ENCODE data around the gene DCAF4L1. TPM values are rescaled to one million over a fixed set of nuclear protein-coding genes. Genes with fewer than 3 reads are reported as not detected.

DCAF4L1 gene
- total RNA-seq, 2 experiments from 2014 or later: 0.31 to 0.41 TPM

DNA sequence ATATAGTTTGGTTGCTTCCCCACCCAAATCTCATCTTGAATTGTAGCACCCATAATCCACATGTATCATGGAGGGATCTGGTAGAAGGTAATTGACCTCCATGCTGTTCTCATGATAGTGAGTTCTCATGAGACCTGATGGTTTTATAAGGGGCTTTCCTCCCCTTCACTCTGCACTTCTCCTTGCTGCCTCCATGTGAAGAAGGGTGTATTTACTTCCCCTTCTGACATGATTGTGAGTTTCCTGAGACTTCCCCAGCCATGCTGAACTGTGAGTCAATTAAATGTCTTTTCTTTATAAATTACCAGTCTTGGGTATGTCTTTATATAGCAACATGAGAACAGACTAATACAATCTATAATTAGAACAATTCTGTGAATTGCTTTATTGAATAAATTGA, 11.9 kb upstream of the DCAF4L1 start:
- ChIA-PET POLR2A (no interaction called here), CTCF (no interaction called here)
- intact Hi-C loops (cut with micrococcal nuclease): no loop called here
- H3K36me3 Mint-ChIP-seq (ENCODE audit: low read depth): peaks cover 5% of the 10 kb centered on the region
- H3K27me3 Mint-ChIP-seq: peaks cover 2% of the 10 kb centered on the region
- peaks cover 10% of the 10 kb centered on the region for H3K9me3 Mint-ChIP-seq
- no peak overlapping the region for H3K27ac Mint-ChIP-seq
- ATAC-seq: no peak
- no peak for DNase-seq
- H3K4me3 Mint-ChIP-seq: no peak overlapping the region
- TF ChIP-seq, protein P1, sequence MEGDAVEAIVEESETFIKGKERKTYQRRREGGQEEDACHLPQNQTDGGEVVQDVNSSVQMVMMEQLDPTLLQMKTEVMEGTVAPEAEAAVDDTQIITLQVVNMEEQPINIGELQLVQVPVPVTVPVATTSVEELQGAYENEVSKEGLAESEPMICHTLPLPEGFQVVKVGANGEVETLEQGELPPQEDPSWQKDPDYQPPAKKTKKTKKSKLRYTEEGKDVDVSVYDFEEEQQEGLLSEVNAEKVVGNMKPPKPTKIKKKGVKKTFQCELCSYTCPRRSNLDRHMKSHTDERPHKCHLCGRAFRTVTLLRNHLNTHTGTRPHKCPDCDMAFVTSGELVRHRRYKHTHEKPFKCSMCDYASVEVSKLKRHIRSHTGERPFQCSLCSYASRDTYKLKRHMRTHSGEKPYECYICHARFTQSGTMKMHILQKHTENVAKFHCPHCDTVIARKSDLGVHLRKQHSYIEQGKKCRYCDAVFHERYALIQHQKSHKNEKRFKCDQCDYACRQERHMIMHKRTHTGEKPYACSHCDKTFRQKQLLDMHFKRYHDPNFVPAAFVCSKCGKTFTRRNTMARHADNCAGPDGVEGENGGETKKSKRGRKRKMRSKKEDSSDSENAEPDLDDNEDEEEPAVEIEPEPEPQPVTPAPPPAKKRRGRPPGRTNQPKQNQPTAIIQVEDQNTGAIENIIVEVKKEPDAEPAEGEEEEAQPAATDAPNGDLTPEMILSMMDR (IDR thresholded peaks at IDR 0.05): no peak
- no peaks in the 10 kb centered on the region for H3K4me1 Mint-ChIP-seq (ENCODE audit: low read depth)

DNA sequence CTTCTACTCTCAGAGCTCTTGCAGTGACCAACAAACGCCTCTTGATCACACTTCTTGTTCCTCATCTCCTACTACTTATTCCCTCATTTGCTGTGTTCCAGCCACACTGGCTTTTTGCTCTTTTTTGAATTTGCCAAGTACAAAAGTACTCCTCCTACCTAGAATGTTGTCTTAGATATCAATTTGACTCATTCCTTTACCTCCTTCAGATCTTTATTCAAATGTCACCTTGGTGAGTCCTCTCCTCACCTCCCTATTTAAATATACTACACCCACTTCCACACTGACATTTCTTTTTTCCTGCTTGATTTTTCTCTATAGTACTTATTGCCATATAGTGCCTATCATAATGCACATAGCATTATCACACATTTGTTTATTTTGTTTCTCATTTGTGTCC, 6.2 kb upstream of the DCAF4L1 start:
- H3K4me1 Mint-ChIP-seq (ENCODE audit: low read depth): peaks cover 6% of the 10 kb centered on the region
- peak; percentile 39 for ATAC-seq
- intact Hi-C loops (cut with micrococcal nuclease): no loop called here
- peaks cover 4% of the 10 kb centered on the region for H3K27me3 Mint-ChIP-seq
- no peaks in the 10 kb centered on the region for H3K9me3 Mint-ChIP-seq
- no peaks in the 10 kb centered on the region for H3K36me3 Mint-ChIP-seq (ENCODE audit: low read depth)
- H3K4me3 Mint-ChIP-seq: no peak overlapping the region
- no peak overlapping the region for H3K27ac Mint-ChIP-seq
- ChIA-PET CTCF (interaction anchor here (1.2 to 1.7 kb wide), 2 partner anchors 9 to 18 kb away, joined by 3 to 8 read pairs; no protein-coding TSS in a partner anchor), POLR2A (no interaction called here)
- TF ChIP-seq, protein P1 (IDR thresholded peaks at IDR 0.05): no peak
- no peak for DNase-seq

DNA sequence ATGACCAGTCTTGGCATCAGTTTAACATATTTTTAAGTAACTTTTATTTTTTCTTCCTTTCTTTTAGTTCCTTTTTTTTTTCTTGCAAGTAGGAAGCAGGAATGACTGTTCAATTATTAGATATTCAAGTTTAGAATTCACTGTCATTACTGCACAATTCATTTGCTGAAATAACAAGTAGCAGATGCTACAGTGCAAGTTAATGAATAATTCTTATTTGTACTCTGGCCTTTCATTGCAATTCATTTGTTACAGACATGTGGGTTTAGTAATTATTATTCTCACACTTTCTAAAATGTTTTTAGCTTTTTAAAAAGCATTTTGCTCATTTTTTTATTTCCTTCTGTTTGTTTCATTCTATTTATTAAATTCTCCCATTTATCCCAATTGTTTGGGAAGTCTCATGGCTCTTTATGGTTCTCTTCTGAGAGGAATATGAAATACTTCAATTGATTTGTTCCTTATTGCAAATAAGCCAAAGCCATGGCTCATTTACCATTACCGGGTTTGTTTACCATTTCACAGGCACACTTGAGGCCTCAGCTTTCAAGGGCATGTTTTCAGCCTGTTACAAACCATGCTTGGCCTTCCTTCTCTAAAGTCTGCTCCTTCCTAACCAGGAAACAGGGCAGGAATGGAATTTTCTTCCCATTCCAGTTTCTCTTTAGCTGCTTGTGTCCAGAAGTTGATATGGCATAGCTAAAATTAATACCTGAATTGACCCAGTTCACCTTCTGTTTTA, 4.6 kb upstream of the DCAF4L1 start:
- Mint-ChIP-seq H3K27ac (no peak overlapping the region), H3K27me3 (peaks cover 4% of the 10 kb centered on the region), H3K9me3 (no peaks in the 10 kb centered on the region), H3K36me3 (ENCODE audit: low read depth) (no peaks in the 10 kb centered on the region), H3K4me3 (no peak overlapping the region), H3K4me1 (ENCODE audit: low read depth) (peaks cover 6% of the 10 kb centered on the region)
- TF ChIP-seq, protein P1 (IDR thresholded peaks at IDR 0.05): no peak
- ChIA-PET CTCF (interaction anchor here (0.8 to 1.7 kb wide), 5 partner anchors 10 to 55 kb away, joined by 3 to 8 read pairs (median 3); no protein-coding TSS in a partner anchor), POLR2A (no interaction called here)
- intact Hi-C loops (cut with micrococcal nuclease): no loop called here
- no peak for ATAC-seq
- DNase-seq: no peak

DNA sequence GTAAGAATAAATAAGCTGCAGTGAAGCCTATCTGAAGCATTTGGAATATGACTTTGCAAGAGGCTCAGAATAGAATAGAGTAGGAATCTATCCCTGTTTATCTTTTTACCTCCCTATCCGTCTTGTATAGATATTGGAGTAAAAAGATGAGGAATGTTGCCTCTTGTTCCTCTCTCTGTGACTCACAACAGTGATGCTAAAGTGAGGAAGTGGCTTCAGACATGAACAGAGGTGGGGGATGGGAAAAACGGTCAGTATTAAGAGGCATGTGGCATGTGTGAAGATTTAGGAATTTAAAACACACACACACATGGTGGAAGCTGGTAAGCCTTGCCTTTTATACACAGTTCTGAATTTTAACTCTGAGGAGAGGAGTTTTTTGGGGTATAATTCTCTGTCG, 3.8 kb upstream of the DCAF4L1 start:
- CTCF ChIA-PET: no interaction called here
- TF ChIP-seq, protein P1 (IDR thresholded peaks at IDR 0.05): no peak
- POLR2A ChIA-PET: no interaction called here
- intact Hi-C loops (cut with micrococcal nuclease): no loop called here
- Mint-ChIP-seq H3K4me1 (ENCODE audit: low read depth) (peaks cover 6% of the 10 kb centered on the region), H3K36me3 (ENCODE audit: low read depth) (no peaks in the 10 kb centered on the region), H3K27me3 (peaks cover 4% of the 10 kb centered on the region), H3K9me3 (no peaks in the 10 kb centered on the region), H3K27ac (no peak overlapping the region), H3K4me3 (no peak overlapping the region)
- DNase-seq: no peak
- no peak for ATAC-seq

- CTCF ChIA-PET: no interaction called here
- ATAC-seq: no peak
- H3K36me3 Mint-ChIP-seq (ENCODE audit: low read depth): no peaks in the 10 kb centered on the region
- TF ChIP-seq, protein P1 (IDR thresholded peaks at IDR 0.05): no peak
- H3K9me3 Mint-ChIP-seq: no peaks in the 10 kb centered on the region
- no peak for DNase-seq
- H3K4me1 Mint-ChIP-seq (ENCODE audit: low read depth): no peaks in the 10 kb centered on the region
- POLR2A ChIA-PET: no interaction called here
- no peak overlapping the region for H3K27ac Mint-ChIP-seq
- no peak overlapping the region for H3K4me3 Mint-ChIP-seq
- intact Hi-C loops (cut with micrococcal nuclease): no loop called here
- H3K27me3 Mint-ChIP-seq: peaks cover 1% of the 10 kb centered on the region
Measured at GRCh38 chr4:41982716-41983115, 1.2 kb downstream of the DCAF4L1 start.
